ENCODE measurements around the gene VOPP1. TPM values are rescaled to one million over a fixed set of nuclear protein-coding genes. Genes with fewer than 3 reads are reported as not detected.

Gene VOPP1
- polyA plus RNA-seq, 1 experiment: 88.4 TPM

GRCh38 chr7:55569269-55569663 is 3.0 kb downstream of the VOPP1 start:
- ChIA-PET CTCF (no interaction called here), POLR2A (interaction anchor here (0.6 kb wide), 2 partner anchors 29 to 91 kb away, joined by 3 to 5 read pairs; no protein-coding TSS in a partner anchor)
- Histone ChIP-seq H3K4me3 (ENCODE audit: low read depth, low read length) (no peak overlapping the region), H3K27me3 (ENCODE audit: control insufficient read depth, insufficient read depth, low read length) (no peaks in the 10 kb centered on the region), H3K27ac (ENCODE audit: low read depth, low read length) (no peak overlapping the region), H3K9me3 (ENCODE audit: control insufficient read depth, insufficient read depth, low read length) (peaks cover 4% of the 10 kb centered on the region; the same call in 1 of the 2 replicates)
- DNase-seq (ENCODE audit: low read depth, low spot score): no peak
- no peak for TF ChIP-seq CTCF (IDR thresholded peaks at IDR 0.05; ENCODE audit: low read depth, low read length)

GRCh38 chr7:55568613-55569268 is 3.6 kb downstream of the VOPP1 start:
- Histone ChIP-seq H3K9me3 (ENCODE audit: control insufficient read depth, insufficient read depth, low read length) (peaks cover 4% of the 10 kb centered on the region; the same call in 1 of the 2 replicates), H3K27me3 (ENCODE audit: control insufficient read depth, insufficient read depth, low read length) (no peaks in the 10 kb centered on the region), H3K4me3 (ENCODE audit: low read depth, low read length) (no peak overlapping the region), H3K27ac (ENCODE audit: low read depth, low read length) (no peak overlapping the region)
- ChIA-PET CTCF (no interaction called here), POLR2A (interaction anchor here (0.6 kb wide), 2 partner anchors 29 to 90 kb away, joined by 3 to 5 read pairs; no protein-coding TSS in a partner anchor)
- peak; percentile 25 for TF ChIP-seq CTCF (IDR thresholded peaks at IDR 0.05; ENCODE audit: low read depth, low read length)
- DNase-seq (ENCODE audit: low read depth, low spot score): no peak

GRCh38 chr7:55567571-55567970 is 4.7 kb downstream of the VOPP1 start:
- H3K27me3 ChIP-seq (ENCODE audit: control insufficient read depth, insufficient read depth, low read length): no peaks in the 10 kb centered on the region
- DNase-seq (ENCODE audit: low read depth, low spot score): no peak
- CTCF ChIA-PET: no interaction called here
- H3K4me3 ChIP-seq (ENCODE audit: low read depth, low read length): no peak overlapping the region
- POLR2A ChIA-PET: no interaction called here
- no peak for TF ChIP-seq CTCF (IDR thresholded peaks at IDR 0.05; ENCODE audit: low read depth, low read length)
- H3K27ac ChIP-seq (ENCODE audit: low read depth, low read length): no peak overlapping the region
- H3K9me3 ChIP-seq (ENCODE audit: control insufficient read depth, insufficient read depth, low read length): peaks cover 4% of the 10 kb centered on the region; the same call in 1 of the 2 replicates

- ChIA-PET CTCF (no interaction called here), POLR2A (no interaction called here)
- Histone ChIP-seq H3K27me3 (ENCODE audit: control insufficient read depth, insufficient read depth, low read length) (no peaks in the 10 kb centered on the region), H3K27ac (ENCODE audit: low read depth, low read length) (no peak overlapping the region), H3K9me3 (ENCODE audit: control insufficient read depth, insufficient read depth, low read length) (no peaks in the 10 kb centered on the region), H3K4me3 (ENCODE audit: low read depth, low read length) (no peak overlapping the region)
- DNase-seq (ENCODE audit: low read depth, low spot score): no peak
- TF ChIP-seq CTCF (IDR thresholded peaks at IDR 0.05; ENCODE audit: low read depth, low read length): no peak
Measured at GRCh38 chr7:55565681-55566080, 6.6 kb downstream of the VOPP1 start.

DNA sequence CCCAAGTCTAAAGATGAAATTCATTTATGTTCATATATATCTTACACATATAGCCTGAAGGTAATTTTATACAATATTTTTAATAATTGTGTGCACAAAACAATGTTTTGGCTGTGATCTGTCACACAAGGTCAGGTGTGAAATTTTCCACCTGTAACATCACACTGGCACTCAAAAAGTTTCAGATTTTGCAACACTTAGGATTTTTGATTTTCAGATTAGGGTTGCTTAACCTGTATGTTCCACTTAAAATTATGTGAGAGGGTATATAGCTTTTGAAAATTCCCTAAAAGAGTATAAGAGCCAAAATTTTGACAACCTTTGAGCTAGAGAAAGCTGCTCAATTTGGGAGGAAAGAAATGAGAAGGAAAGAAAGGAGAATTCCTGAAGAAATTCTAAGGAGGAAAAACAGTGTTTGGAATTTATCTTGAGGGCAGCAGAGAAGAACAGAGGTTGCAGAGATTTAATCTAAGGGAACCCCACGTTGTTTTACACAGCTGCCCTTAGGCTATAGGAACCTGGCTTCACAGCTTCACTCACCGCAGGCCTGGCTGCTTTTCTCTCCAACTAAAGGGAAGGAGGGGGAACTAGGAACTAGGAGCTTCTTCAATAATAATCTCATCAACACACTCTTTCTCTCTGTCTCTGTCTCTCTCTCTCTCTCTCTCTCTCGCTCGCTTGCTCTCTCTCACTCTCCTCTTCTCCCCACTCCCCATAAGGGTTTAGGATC is 8.5 kb downstream of the VOPP1 start:
- Histone ChIP-seq H3K4me3 (ENCODE audit: low read depth, low read length) (no peak overlapping the region), H3K9me3 (ENCODE audit: control insufficient read depth, insufficient read depth, low read length) (no peaks in the 10 kb centered on the region), H3K27ac (ENCODE audit: low read depth, low read length) (no peak overlapping the region), H3K27me3 (ENCODE audit: control insufficient read depth, insufficient read depth, low read length) (no peaks in the 10 kb centered on the region)
- TF ChIP-seq CTCF (IDR thresholded peaks at IDR 0.05; ENCODE audit: low read depth, low read length): no peak
- DNase-seq (ENCODE audit: low read depth, low spot score): no peak
- POLR2A ChIA-PET: no interaction called here
- CTCF ChIA-PET: no interaction called here
